HG03066 (cell line): ENCODE measurements around the gene PIK3C2A.

Experiments used
- ATAC-seq: cut with Tn5 transposase; IDR thresholded peaks from one replicate; pipeline ENCODE4 v1.9.1; 2021; ENCODE audit warnings: low read depth; ENCODE audit not compliant: unreplicated experiment

Gene PIK3C2A

DNA sequence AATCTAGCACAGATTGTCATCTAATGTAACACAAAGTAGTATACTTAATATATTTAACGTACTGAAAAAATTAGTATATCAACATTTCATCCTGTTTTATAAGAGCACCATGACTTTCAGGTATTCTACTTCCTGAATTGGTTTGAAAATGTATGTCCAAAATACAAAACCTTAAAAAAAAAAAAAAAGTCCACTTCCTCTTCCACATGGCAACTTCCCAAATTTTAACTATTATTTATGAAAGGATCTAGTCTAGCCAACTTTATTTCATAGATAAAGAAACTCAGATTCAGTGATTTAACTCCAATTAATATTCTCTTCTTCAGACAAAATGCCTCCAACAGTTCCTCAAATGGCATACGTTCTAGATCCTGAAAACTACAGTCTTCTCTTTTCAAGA lies 44.0 kb downstream of the PIK3C2A start:
- ATAC-seq = no peak

DNA sequence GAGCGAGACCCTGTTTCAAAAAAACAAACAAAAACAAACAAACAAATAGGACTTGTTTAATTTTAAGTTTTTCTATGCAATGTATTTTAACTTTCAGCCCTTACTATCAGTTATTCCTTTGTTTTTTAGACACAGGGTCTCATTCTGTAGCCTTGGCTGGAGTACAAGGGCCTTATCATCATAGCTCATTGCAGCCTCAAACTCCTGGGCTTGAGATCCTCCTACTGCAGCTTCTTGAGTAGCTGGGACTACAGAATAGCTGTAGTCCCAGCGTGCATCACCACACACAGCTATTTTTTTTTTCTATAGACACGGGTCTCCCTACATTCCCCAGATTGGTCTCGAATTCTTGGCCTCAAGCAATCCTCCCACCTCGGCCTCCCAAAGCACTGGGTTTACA lies 44.5 kb downstream of the PIK3C2A start:
- no peak for ATAC-seq

GRCh38 chr11:17162376-17162775 lies 45.4 kb downstream of the PIK3C2A start:
- ATAC-seq = no peak

DNA sequence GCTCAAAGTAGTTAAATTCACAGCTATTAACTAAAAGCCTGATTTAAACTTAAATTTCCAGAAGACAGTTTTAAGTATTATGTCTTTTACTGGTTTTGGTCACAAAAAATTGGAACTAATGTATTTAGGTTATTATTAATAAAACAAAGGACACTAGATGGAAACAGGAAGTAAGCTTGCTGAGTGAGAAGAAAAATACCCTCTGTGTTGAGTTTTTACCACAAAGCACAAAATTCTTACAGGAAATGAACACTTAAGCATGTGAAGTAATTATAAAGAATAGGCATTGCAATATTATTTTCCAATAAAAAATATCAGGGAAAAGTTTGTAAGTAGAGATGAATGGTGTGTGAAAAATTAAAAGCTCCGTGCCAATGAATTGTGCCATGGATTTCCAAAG lies 46.3 kb downstream of the PIK3C2A start:
- ATAC-seq = no peak

- ATAC-seq = no peak
These were observed 48.3 kb downstream of the PIK3C2A start for GRCh38 chr11:17159441-17159840.
